ENCODE data around the gene DAB2IP. TPM values are rescaled to one million over a fixed set of nuclear protein-coding genes. Genes with fewer than 3 reads are reported as not detected.

The DAB2IP gene
- polyA plus RNA-seq, 1 donor from 2014 or later = 17.3 TPM

DNA sequence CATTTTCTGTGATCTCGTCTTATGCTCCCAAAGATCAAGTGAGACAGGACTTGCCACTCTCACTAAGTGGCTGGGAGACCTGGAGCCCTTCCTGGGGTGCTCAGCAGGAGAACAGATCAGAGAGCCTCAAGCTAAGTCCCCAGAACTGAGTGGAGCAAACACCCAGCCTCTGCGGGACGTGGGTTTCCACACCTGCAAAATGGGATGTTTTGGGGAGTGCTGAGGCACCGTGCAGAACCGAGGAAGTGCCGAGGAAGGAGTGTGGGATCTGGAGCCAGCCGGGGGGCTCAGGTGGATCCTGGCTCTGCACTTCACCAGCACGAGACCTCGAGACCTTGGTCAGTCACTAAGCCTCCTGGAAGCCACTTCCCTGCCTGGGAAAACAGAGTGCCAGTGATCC is 166.0 kb downstream of the DAB2IP start:
- Histone ChIP-seq H3F3A (ENCODE audit: insufficient read depth, low read length, poor library complexity, severe bottlenecking) (no peaks in the 10 kb centered on the region), H3K27ac (ENCODE audit: low read length) (no peak overlapping the region)

DNA sequence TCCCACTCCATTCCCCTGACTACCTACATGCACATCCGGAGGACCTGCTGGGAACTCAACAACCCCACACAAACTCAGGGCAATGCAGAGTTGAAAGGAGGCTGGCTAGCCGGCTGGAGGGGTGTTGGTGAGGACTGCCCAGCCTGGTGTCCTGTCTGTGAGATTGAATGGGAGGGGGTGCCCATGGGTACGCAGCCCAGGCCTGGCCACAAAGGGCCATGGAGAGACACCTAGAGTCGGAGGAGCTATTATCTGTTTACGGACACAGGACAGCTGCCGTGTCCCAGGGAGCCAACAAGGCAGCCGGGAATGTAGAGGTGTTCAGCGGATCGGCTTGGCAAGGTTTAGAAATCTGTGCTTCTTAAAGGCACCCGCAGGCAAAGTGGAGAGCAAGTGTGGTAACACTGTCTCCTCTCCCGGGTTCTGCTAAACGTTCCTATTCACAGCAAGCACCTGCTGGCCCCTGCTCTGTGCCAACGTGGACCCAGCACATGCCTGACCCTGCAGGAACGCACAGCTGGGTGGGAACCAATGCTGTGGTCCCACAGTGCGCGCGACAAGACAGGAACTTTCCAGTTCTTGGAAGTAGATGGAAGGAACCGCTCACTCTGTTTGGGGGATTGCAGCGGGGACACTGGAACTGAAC is 166.7 kb downstream of the DAB2IP start:
- Histone ChIP-seq H3K9ac (ENCODE audit: low read length) (no peak overlapping the region), H3K4me2 (ENCODE audit: low read length) (no peak overlapping the region), H4K20me1 (ENCODE audit: insufficient read depth) (no peaks in the 10 kb centered on the region), H3F3A (ENCODE audit: insufficient read depth, low read length, poor library complexity, severe bottlenecking) (no peaks in the 10 kb centered on the region), H3K9me3 (ENCODE audit: low read length) (no peaks in the 10 kb centered on the region), H3K27ac (ENCODE audit: low read length) (no peak overlapping the region), H3K79me2 (replicated peaks; ENCODE audit: insufficient read depth, low read length) (no peaks in the 10 kb centered on the region), H3K36me3 (ENCODE audit: insufficient read depth, low read length) (no peaks in the 10 kb centered on the region), H3K4me3 (ENCODE audit: low read length) (no peak overlapping the region), H2AFZ (ENCODE audit: low read depth, low read length) (no peak overlapping the region), H3K9me2 (ENCODE audit: insufficient read depth, low read length) (no peaks in the 10 kb centered on the region), H3K27me3 (ENCODE audit: insufficient read depth, low read depth, low read length) (no peaks in the 10 kb centered on the region)
- TF ChIP-seq, protein P1, sequence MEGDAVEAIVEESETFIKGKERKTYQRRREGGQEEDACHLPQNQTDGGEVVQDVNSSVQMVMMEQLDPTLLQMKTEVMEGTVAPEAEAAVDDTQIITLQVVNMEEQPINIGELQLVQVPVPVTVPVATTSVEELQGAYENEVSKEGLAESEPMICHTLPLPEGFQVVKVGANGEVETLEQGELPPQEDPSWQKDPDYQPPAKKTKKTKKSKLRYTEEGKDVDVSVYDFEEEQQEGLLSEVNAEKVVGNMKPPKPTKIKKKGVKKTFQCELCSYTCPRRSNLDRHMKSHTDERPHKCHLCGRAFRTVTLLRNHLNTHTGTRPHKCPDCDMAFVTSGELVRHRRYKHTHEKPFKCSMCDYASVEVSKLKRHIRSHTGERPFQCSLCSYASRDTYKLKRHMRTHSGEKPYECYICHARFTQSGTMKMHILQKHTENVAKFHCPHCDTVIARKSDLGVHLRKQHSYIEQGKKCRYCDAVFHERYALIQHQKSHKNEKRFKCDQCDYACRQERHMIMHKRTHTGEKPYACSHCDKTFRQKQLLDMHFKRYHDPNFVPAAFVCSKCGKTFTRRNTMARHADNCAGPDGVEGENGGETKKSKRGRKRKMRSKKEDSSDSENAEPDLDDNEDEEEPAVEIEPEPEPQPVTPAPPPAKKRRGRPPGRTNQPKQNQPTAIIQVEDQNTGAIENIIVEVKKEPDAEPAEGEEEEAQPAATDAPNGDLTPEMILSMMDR (IDR thresholded peaks at IDR 0.05; ENCODE audit: poor library complexity, severe bottlenecking) = no peak
- TF ChIP-seq EP300 (conservative IDR thresholded peaks at IDR 0.05; ENCODE audit: poor library complexity, severe bottlenecking) (no peak), EZH2 (IDR thresholded peaks at IDR 0.05; ENCODE audit: borderline replicate concordance, insufficient read depth, low read length, poor library complexity, severe bottlenecking) (no peak), MXI1 (conservative IDR thresholded peaks at IDR 0.05; ENCODE audit: poor library complexity, severe bottlenecking) (no peak), RAD21 (conservative IDR thresholded peaks at IDR 0.05) (no peak), SMC3 (conservative IDR thresholded peaks at IDR 0.05; ENCODE audit: poor library complexity) (no peak)
- TF ChIP-seq, protein P2, sequence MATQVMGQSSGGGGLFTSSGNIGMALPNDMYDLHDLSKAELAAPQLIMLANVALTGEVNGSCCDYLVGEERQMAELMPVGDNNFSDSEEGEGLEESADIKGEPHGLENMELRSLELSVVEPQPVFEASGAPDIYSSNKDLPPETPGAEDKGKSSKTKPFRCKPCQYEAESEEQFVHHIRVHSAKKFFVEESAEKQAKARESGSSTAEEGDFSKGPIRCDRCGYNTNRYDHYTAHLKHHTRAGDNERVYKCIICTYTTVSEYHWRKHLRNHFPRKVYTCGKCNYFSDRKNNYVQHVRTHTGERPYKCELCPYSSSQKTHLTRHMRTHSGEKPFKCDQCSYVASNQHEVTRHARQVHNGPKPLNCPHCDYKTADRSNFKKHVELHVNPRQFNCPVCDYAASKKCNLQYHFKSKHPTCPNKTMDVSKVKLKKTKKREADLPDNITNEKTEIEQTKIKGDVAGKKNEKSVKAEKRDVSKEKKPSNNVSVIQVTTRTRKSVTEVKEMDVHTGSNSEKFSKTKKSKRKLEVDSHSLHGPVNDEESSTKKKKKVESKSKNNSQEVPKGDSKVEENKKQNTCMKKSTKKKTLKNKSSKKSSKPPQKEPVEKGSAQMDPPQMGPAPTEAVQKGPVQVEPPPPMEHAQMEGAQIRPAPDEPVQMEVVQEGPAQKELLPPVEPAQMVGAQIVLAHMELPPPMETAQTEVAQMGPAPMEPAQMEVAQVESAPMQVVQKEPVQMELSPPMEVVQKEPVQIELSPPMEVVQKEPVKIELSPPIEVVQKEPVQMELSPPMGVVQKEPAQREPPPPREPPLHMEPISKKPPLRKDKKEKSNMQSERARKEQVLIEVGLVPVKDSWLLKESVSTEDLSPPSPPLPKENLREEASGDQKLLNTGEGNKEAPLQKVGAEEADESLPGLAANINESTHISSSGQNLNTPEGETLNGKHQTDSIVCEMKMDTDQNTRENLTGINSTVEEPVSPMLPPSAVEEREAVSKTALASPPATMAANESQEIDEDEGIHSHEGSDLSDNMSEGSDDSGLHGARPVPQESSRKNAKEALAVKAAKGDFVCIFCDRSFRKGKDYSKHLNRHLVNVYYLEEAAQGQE (IDR thresholded peaks at IDR 0.05; ENCODE audit: borderline replicate concordance) = no peak

More for the DNA sequence above, 166.0 kb downstream of the DAB2IP start:
- Histone ChIP-seq H2AFZ (ENCODE audit: low read depth, low read length) (no peak overlapping the region), H3K9me3 (ENCODE audit: low read length) (no peaks in the 10 kb centered on the region), H3K36me3 (ENCODE audit: insufficient read depth, low read length) (no peaks in the 10 kb centered on the region), H3K79me2 (replicated peaks; ENCODE audit: insufficient read depth, low read length) (no peaks in the 10 kb centered on the region), H3K4me3 (ENCODE audit: low read length) (no peak overlapping the region), H3K9ac (ENCODE audit: low read length) (no peak overlapping the region), H3K27me3 (ENCODE audit: insufficient read depth, low read depth, low read length) (no peaks in the 10 kb centered on the region), H4K20me1 (ENCODE audit: insufficient read depth) (no peaks in the 10 kb centered on the region), H3K4me2 (ENCODE audit: low read length) (no peak overlapping the region), H3K9me2 (ENCODE audit: insufficient read depth, low read length) (no peaks in the 10 kb centered on the region)
- TF ChIP-seq, protein P1 (IDR thresholded peaks at IDR 0.05; ENCODE audit: poor library complexity, severe bottlenecking) = no peak
- TF ChIP-seq, protein P2 (IDR thresholded peaks at IDR 0.05; ENCODE audit: borderline replicate concordance) = no peak
- TF ChIP-seq EZH2 (IDR thresholded peaks at IDR 0.05; ENCODE audit: borderline replicate concordance, insufficient read depth, low read length, poor library complexity, severe bottlenecking) (no peak), EP300 (conservative IDR thresholded peaks at IDR 0.05; ENCODE audit: poor library complexity, severe bottlenecking) (no peak), MXI1 (conservative IDR thresholded peaks at IDR 0.05; ENCODE audit: poor library complexity, severe bottlenecking) (no peak), POLR2AphosphoS5 (IDR thresholded peaks at IDR 0.05) (no peak), SMC3 (conservative IDR thresholded peaks at IDR 0.05; ENCODE audit: poor library complexity) (no peak), TAF1 (IDR thresholded peaks at IDR 0.05; ENCODE audit: low read depth) (no peak), RAD21 (conservative IDR thresholded peaks at IDR 0.05) (no peak)

Data from neural cell (in vitro differentiated cells).